ENCODE measurements around the gene SORL1.
"Not testable (repeated sequence)": the region's sequence is repeated elsewhere in the genome, so short reads cannot be mapped to it uniquely, and the experiment has no call there.

DNA sequence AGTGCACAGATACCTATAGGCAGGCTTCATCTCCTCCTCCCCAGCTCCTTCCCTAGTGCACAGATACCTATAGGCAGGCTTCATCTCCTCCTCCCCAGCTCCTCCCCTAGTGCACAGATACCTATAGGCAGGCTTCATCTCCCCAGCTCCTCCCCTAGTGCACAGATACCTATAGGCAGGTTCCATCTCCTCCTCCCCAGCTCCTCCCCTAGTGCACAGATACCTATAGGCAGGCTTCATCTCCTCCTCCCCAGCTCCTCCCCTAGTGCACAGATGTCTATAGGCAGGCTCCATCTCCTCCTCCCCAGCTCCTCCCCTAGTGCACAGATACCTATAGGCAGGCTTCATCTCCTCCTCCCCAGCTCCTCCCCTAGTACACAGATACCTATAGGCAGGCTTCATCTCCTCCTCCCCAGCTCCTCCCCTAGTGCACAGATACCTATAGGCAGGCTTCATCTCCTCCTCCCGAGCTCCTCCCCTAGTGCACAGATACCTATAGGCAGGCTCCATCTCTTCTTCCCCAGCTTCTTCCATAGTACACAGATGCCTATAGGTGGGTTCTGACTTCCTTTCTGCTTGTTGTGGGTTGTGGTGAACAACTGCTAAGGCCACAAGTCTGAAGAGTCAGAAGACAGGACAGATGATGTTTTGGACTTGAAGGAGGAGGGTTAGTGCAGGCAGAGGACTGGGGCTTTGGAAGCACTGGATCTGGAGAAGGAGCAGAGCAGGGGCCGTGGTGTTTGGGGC is 29.5 kb downstream of the SORL1 start:
- TF ChIP-seq, protein P1, sequence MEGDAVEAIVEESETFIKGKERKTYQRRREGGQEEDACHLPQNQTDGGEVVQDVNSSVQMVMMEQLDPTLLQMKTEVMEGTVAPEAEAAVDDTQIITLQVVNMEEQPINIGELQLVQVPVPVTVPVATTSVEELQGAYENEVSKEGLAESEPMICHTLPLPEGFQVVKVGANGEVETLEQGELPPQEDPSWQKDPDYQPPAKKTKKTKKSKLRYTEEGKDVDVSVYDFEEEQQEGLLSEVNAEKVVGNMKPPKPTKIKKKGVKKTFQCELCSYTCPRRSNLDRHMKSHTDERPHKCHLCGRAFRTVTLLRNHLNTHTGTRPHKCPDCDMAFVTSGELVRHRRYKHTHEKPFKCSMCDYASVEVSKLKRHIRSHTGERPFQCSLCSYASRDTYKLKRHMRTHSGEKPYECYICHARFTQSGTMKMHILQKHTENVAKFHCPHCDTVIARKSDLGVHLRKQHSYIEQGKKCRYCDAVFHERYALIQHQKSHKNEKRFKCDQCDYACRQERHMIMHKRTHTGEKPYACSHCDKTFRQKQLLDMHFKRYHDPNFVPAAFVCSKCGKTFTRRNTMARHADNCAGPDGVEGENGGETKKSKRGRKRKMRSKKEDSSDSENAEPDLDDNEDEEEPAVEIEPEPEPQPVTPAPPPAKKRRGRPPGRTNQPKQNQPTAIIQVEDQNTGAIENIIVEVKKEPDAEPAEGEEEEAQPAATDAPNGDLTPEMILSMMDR (IDR thresholded peaks at IDR 0.05): not testable (repeated sequence)
- not testable (repeated sequence) for TF ChIP-seq POLR2A (IDR thresholded peaks at IDR 0.05)

Data from testis (tissue), 2 donors.